CD14-positive monocyte (primary cell): ENCODE data around the gene C7. TPM values are rescaled to one million over a fixed set of nuclear protein-coding genes. Genes with fewer than 3 reads are reported as not detected.

Source experiments
- DNase-seq, 3 donors: peaks; one replicate each; pipeline ENCODE4 v3.0.0-alpha.2; 2011 to 2022
- H2AFZ ChIP-seq: 2 replicates; pipeline ENCODE4 v1.6.0; 2012; ENCODE audit warnings: mild to moderate bottlenecking, low read depth, low read length, inconsistent platforms; ENCODE audit not compliant: insufficient read depth, poor library complexity, severe bottlenecking
- H3K27ac ChIP-seq, 2 donors: 1 replicate in 1 of 2; 2 replicates in 1 of 2; pipeline ENCODE4 v1.5.1; 2012 to 2013; ENCODE audit warnings: low read length in 2 of 2, control low read depth in 1 of 2, inconsistent platforms in 1 of 2, low read depth in 1 of 2, mild to moderate bottlenecking in 1 of 2
- H3K27me3 ChIP-seq, 2 donors: one replicate each; pipeline versions ENCODE4 v1.6.0 to v1.6.1; 2011 to 2013; ENCODE audit warnings: low read length in 2 of 2; ENCODE audit not compliant: control insufficient read depth in 2 of 2, insufficient read depth in 2 of 2
- H3K36me3 ChIP-seq, 2 donors: replicated peaks in 1 of 2; 1 replicate in 1 of 2; 2 replicates in 1 of 2; pipeline versions ENCODE4 v1.5.1 to v1.6.1; 2012 to 2013; ENCODE audit warnings: low read length in 2 of 2, control low read depth in 1 of 2, inconsistent platforms in 1 of 2, mild to moderate bottlenecking in 1 of 2; ENCODE audit not compliant: insufficient read depth in 2 of 2, control insufficient read depth in 1 of 2
- H3K4me1 ChIP-seq, 2 donors: 1 replicate in 1 of 2; 2 replicates in 1 of 2; pipeline versions ENCODE4 v1.5.1 to v1.6.1; 2012 to 2013; ENCODE audit warnings: low read length in 2 of 2, control low read depth in 1 of 2, inconsistent platforms in 1 of 2, mild to moderate bottlenecking in 1 of 2, moderate library complexity in 1 of 2; ENCODE audit not compliant: insufficient read depth in 2 of 2, control insufficient read depth in 1 of 2
- H3K4me2 ChIP-seq: replicated peaks from 2 replicates; pipeline ENCODE3; 2012; ENCODE audit warnings: low read length, moderate library complexity, mild to moderate bottlenecking; ENCODE audit not compliant: poor library complexity, severe bottlenecking; ENCODE audit errors: extremely low read depth
- H3K4me3 ChIP-seq, 3 experiments: fragments of 200-600 bp in 1 of 3; sonication (generic) in 1 of 3; replicated peaks in 1 of 3; 1 replicate in 2 of 3; 2 replicates in 1 of 3; pipeline ENCODE4 v1.5.1; 2011 to 2013; ENCODE audit warnings: low read length in 3 of 3, mild to moderate bottlenecking in 3 of 3, control low read depth in 2 of 3, low read depth in 2 of 3, inconsistent platforms in 1 of 3, moderate library complexity in 1 of 3
- H3K79me2 ChIP-seq: 2 replicates; pipeline ENCODE4 v1.6.0; 2012; ENCODE audit warnings: mild to moderate bottlenecking, control low read depth, inconsistent platforms, low read length, moderate library complexity; ENCODE audit not compliant: insufficient read depth
- H3K9ac ChIP-seq: 2 replicates; pipeline ENCODE4 v1.6.0; 2017; ENCODE audit warnings: low read length, mild to moderate bottlenecking; ENCODE audit not compliant: insufficient read depth, poor library complexity, severe bottlenecking
- H3K9me3 ChIP-seq, 2 donors: replicated peaks in 1 of 2; 1 replicate in 1 of 2; 2 replicates in 1 of 2; pipeline versions ENCODE4 v1.5.1 to v1.6.1; 2012 to 2013; ENCODE audit warnings: low read length in 2 of 2, control low read depth in 1 of 2; ENCODE audit not compliant: control insufficient read depth in 1 of 2, insufficient read depth in 1 of 2
- H4K20me1 ChIP-seq: 2 replicates; pipeline ENCODE4 v1.6.0; 2012; ENCODE audit warnings: mild to moderate bottlenecking, low read length, control low read depth, moderate library complexity; ENCODE audit not compliant: insufficient read depth
- H3K27ac Mint-ChIP-seq, 7 donors: one replicate each; pipeline ENCODE4 v1.8.0; 2020; ENCODE audit warnings: mild to moderate bottlenecking in 7 of 7, mixed read lengths in 7 of 7, moderate library complexity in 6 of 7, inconsistent platforms in 2 of 7
- H3K27me3 Mint-ChIP-seq, 3 donors: one replicate each; pipeline ENCODE4 v1.8.0; 2021 to 2022; ENCODE audit warnings: low read depth in 3 of 3, mild to moderate bottlenecking in 3 of 3, mixed read lengths in 3 of 3, moderate library complexity in 3 of 3, inconsistent platforms in 1 of 3
- H3K36me3 Mint-ChIP-seq, 2 donors: one replicate each; pipeline ENCODE4 v1.8.0; 2020; ENCODE audit warnings: mixed read lengths in 2 of 2, inconsistent platforms in 1 of 2, mild to moderate bottlenecking in 1 of 2
- H3K4me1 Mint-ChIP-seq: one replicate; pipeline ENCODE4 v1.8.0; 2020; ENCODE audit warnings: mild to moderate bottlenecking, mixed read lengths
- H3K4me3 Mint-ChIP-seq, 2 donors: one replicate each; pipeline ENCODE4 v1.8.0; 2020; ENCODE audit warnings: mild to moderate bottlenecking in 2 of 2, mixed read lengths in 2 of 2, moderate library complexity in 1 of 2
- H3K9me3 Mint-ChIP-seq, 7 donors: one replicate each; pipeline ENCODE4 v1.8.0; 2020 to 2022; ENCODE audit warnings: mixed read lengths in 7 of 7, mild to moderate bottlenecking in 6 of 7, moderate library complexity in 6 of 7, inconsistent platforms in 2 of 7
- CTCF ChIP-seq: fragments of 200-600 bp; IDR thresholded peaks from one replicate; pipeline ENCODE4 v1.8.0; 2022; ENCODE audit warnings: antibody characterized with exemption, mild to moderate bottlenecking
- WGBS: methylation state at CpG from one replicate; pipeline ENCODE4 v1.1.5; 2013; ENCODE audit warnings: missing lambda C conversion rate; ENCODE audit not compliant: insufficient coverage; 5-methylcytosine and 5-hydroxymethylcytosine counted together
- intact Hi-C, 2 donors: fragments of 100-400 bp; cut with micrococcal nuclease; formaldehyde crosslinking; loops; one replicate each; pipeline versions ENCODE4 v1.15.0 to v1.15.1; 2023
- polyA plus RNA-seq, 3 donors: library from polyadenylated mRNA; depleted of rRNA in 1 of 3; unstranded in 2 of 3; stranded (reverse) in 1 of 3; fragments of 300-500 nt in 2 of 3; fragments of >200 nt in 1 of 3; fragmentation: Illumina TruSeq in 2 of 3; gene quantifications; 1 replicate in 2 of 3; 2 replicates in 1 of 3; pipeline ENCODE4 v1.2.3, GENCODE V29; 2012 to 2021

Gene C7
- polyA plus RNA-seq, 3 donors, result 0.12 TPM; not detected in 2

GRCh38 chr5:40957048-40957447, 47.8 kb downstream of the C7 start:
- no peak for DNase-seq
- H3K9me3 ChIP-seq, result peaks cover 0 to 4% of the 10 kb centered on the region in 2 donors
- H3K4me3 Mint-ChIP-seq, result no peak overlapping the region
- H3K27me3 Mint-ChIP-seq, result peaks cover 0 to 3% (median 0%) of the 10 kb centered on the region in 3 donors
- H3K79me2 ChIP-seq, result no peaks in the 10 kb centered on the region
- no peaks in the 10 kb centered on the region for H3K4me1 Mint-ChIP-seq
- no peaks in the 10 kb centered on the region for H3K36me3 Mint-ChIP-seq
- H3K9me3 Mint-ChIP-seq, result peaks cover 0 to 12% (median 4%) of the 10 kb centered on the region in 7 donors
- no peaks in the 10 kb centered on the region for H3K4me1 ChIP-seq
- no peak overlapping the region for H3K4me3 ChIP-seq
- no peak overlapping the region for H3K27ac Mint-ChIP-seq
- no peak for TF ChIP-seq CTCF
- 100% methylated on average over 2 of the region's 3 CpGs for WGBS
- no peaks in the 10 kb centered on the region for H3K36me3 ChIP-seq
- intact Hi-C loops, result no loop called here
- H3K27ac ChIP-seq, result no peak overlapping the region
- no peak overlapping the region for H3K9ac ChIP-seq
- H3K4me2 ChIP-seq, result no peak overlapping the region
- H3K27me3 ChIP-seq, result no peaks in the 10 kb centered on the region
- H2AFZ ChIP-seq, result no peak overlapping the region
- no peaks in the 10 kb centered on the region for H4K20me1 ChIP-seq

- Histone ChIP-seq H3K27me3 (no peaks in the 10 kb centered on the region), H2AFZ (no peak overlapping the region), H3K4me1 (no peaks in the 10 kb centered on the region), H3K4me3 (no peak overlapping the region), H4K20me1 (no peaks in the 10 kb centered on the region), H3K9me3 (peaks cover 0 to 4% of the 10 kb centered on the region in 2 donors), H3K27ac (no peak overlapping the region), H3K79me2 (no peaks in the 10 kb centered on the region), H3K4me2 (no peak overlapping the region), H3K36me3 (no peaks in the 10 kb centered on the region), H3K9ac (no peak overlapping the region)
- no peaks in the 10 kb centered on the region for H3K4me1 Mint-ChIP-seq
- no peak overlapping the region for H3K4me3 Mint-ChIP-seq
- no peak for DNase-seq
- TF ChIP-seq CTCF, result no peak
- no peak overlapping the region for H3K27ac Mint-ChIP-seq
- intact Hi-C loops, result no loop called here
- H3K9me3 Mint-ChIP-seq, result peaks cover 0 to 11% (median 4%) of the 10 kb centered on the region in 7 donors
- WGBS, result no CpG with 5 or more reads among the region's 5 CpGs
- peaks cover 0 to 3% (median 0%) of the 10 kb centered on the region in 3 donors for H3K27me3 Mint-ChIP-seq
- no peaks in the 10 kb centered on the region for H3K36me3 Mint-ChIP-seq
Measured at GRCh38 chr5:40958811-40959210, 49.5 kb downstream of the C7 start.
